Glutamatergic neuron (in vitro differentiated cells): ENCODE measurements around the gene MGAT4C. TPM values are rescaled to one million over a fixed set of nuclear protein-coding genes. Genes with fewer than 3 reads are reported as not detected.
A peak's percentile ranks its signal among the peaks of the same experiment; 100 is the strongest.

Experiments
- DNase-seq: peaks from one replicate; pipeline ENCODE4 v3.0.0; 2022
- H3K27ac Mint-ChIP-seq: one replicate; pipeline ENCODE4 v1.8.0; 2020; ENCODE audit warnings: mild to moderate bottlenecking, mixed read lengths, inconsistent platforms; ENCODE audit not compliant: unreplicated experiment
- H3K27me3 Mint-ChIP-seq: one replicate; pipeline ENCODE4 v1.8.0; 2020; ENCODE audit warnings: mild to moderate bottlenecking, moderate library complexity, mixed read lengths, inconsistent platforms; ENCODE audit not compliant: unreplicated experiment
- H3K36me3 Mint-ChIP-seq: one replicate; pipeline ENCODE4 v1.8.0; 2020; ENCODE audit warnings: mild to moderate bottlenecking, mixed read lengths, inconsistent platforms; ENCODE audit not compliant: unreplicated experiment
- H3K4me1 Mint-ChIP-seq: one replicate; pipeline ENCODE4 v1.8.0; 2020; ENCODE audit warnings: mild to moderate bottlenecking, low read depth, mixed read lengths, inconsistent platforms; ENCODE audit not compliant: unreplicated experiment
- H3K4me3 Mint-ChIP-seq: one replicate; pipeline ENCODE4 v1.8.0; 2020; ENCODE audit warnings: mild to moderate bottlenecking, mixed read lengths, inconsistent platforms; ENCODE audit not compliant: unreplicated experiment
- H3K9me3 Mint-ChIP-seq: one replicate; pipeline ENCODE4 v1.8.0; 2020; ENCODE audit warnings: mild to moderate bottlenecking, moderate library complexity, mixed read lengths, inconsistent platforms; ENCODE audit not compliant: unreplicated experiment
- CTCF ChIP-seq: fragments of 200-600 bp; sonication (generic); IDR thresholded peaks from one replicate; pipeline ENCODE4 v1.5.0; 2021; ENCODE audit not compliant: partially characterized antibody, unreplicated experiment
- total RNA-seq: library from RNA; stranded (reverse); fragmentation: NEBNext Ultra II Directional; extraction: Animal tissue kit (Norgen Biotek cat#: 25700); gene quantifications from one replicate; pipeline ENCODE4 v1.2.1, GENCODE V29; 2021; ENCODE audit not compliant: unreplicated experiment

Gene MGAT4C
- total RNA-seq, 1 donor from 2014 or later, result 0.98 TPM

DNA sequence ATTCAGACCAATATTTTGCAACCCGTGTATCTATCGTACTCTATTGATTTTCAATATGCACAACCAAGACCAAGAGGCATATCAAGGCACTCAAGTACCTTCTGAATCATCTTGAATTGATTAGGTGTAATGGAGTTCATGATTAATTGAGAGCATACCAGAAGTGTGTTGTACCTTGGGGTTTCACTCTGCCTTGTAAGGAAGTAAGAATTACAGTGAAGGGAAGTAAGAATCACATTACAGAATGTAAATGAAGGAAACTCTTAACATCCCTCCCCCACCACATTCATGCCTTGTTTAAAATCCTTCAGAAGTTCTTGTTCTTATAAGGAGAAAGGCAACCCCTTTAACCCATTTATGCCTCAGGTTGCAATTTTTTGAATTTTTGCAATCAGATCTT is 5.4 kb upstream of the MGAT4C start:
- TF ChIP-seq CTCF, result no peak
- H3K9me3 Mint-ChIP-seq, result no peaks in the 10 kb centered on the region
- DNase-seq, result no peak
- no peak overlapping the region for H3K27ac Mint-ChIP-seq
- peaks cover 3% of the 10 kb centered on the region for H3K4me1 Mint-ChIP-seq
- no peaks in the 10 kb centered on the region for H3K27me3 Mint-ChIP-seq
- H3K36me3 Mint-ChIP-seq, result no peaks in the 10 kb centered on the region
- H3K4me3 Mint-ChIP-seq, result no peak overlapping the region

DNA sequence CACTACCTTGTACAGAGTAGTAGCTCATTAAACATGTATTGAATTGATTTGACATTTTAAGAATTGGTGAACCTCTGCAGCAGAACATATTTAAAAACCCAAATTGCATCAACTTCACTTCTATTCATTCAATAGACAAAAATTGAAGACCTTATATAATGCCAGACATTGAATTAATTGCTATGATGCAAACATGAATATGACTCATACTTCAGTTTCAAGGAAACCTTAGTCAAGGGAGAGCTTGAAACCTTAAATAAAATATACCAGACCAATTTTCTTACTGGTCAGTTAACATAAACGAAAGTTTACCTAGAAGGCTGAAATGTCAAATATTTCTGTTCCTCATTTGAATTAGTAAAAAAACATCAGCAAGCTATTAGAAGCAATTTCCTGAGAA is 5.0 kb upstream of the MGAT4C start:
- Mint-ChIP-seq H3K4me3 (no peak overlapping the region), H3K9me3 (no peaks in the 10 kb centered on the region)

DNA sequence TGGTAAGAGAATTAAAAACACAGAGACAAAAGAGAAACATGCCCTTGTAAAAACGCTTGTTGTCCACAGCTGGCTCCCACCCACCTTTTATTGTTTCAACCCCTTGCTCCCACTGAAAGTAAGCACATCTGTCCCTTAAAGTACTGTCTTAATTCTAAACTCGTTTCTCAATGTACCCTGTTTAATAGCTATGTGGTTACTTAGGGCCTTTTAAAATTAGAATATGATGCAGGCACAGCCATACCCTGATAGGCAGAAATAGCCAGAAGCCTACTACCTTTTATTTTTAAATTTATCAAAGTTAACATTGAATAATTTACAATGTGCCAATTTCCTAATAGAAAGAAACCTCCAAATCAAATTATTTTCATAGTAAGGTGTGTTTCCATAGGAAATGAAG is 4.0 kb upstream of the MGAT4C start:
- TF ChIP-seq CTCF, result no peak
- no peaks in the 10 kb centered on the region for H3K9me3 Mint-ChIP-seq
- peaks cover 10% of the 10 kb centered on the region for H3K4me1 Mint-ChIP-seq
- H3K27me3 Mint-ChIP-seq, result no peaks in the 10 kb centered on the region
- H3K36me3 Mint-ChIP-seq, result no peaks in the 10 kb centered on the region
- H3K4me3 Mint-ChIP-seq, result no peak overlapping the region
- H3K27ac Mint-ChIP-seq, result no peak overlapping the region
- no peak for DNase-seq

More for the DNA sequence above, 5.0 kb upstream of the MGAT4C start:
- DNase-seq, result no peak
- Mint-ChIP-seq H3K27ac (no peak overlapping the region), H3K4me1 (peaks cover 7% of the 10 kb centered on the region), H3K36me3 (no peaks in the 10 kb centered on the region), H3K27me3 (no peaks in the 10 kb centered on the region)
- TF ChIP-seq CTCF, result no peak

GRCh38 chr12:86257134-86257533 is 943 bp upstream of the MGAT4C start:
- H3K36me3 Mint-ChIP-seq, result no peaks in the 10 kb centered on the region

More at GRCh38 chr12:86257134-86257533, 943 bp upstream of the MGAT4C start:
- Mint-ChIP-seq H3K4me3 (no peak overlapping the region), H3K27ac (peak overlapping the region; percentile 59), H3K4me1 (peaks cover 10% of the 10 kb centered on the region), H3K9me3 (no peaks in the 10 kb centered on the region), H3K27me3 (no peaks in the 10 kb centered on the region)
- no peak for DNase-seq
- TF ChIP-seq CTCF, result no peak
